HG03039 (cell line): Measurements from ENCODE around the gene ATP1A4.

Source experiments
- ATAC-seq: cut with Tn5 transposase; IDR thresholded peaks from one replicate; pipeline ENCODE4 v1.9.1; 2021; ENCODE audit warnings: mild to moderate bottlenecking, moderate library complexity; ENCODE audit not compliant: unreplicated experiment

The ATP1A4 gene

GRCh38 chr1:160224606-160225005, 73.2 kb downstream of the ATP1A4 start:
- ATAC-seq: no peak

- ATAC-seq: no peak
Measured at GRCh38 chr1:160225345-160225744, 73.9 kb downstream of the ATP1A4 start.

GRCh38 chr1:160226623-160227022, 75.2 kb downstream of the ATP1A4 start:
- no peak for ATAC-seq

- no peak for ATAC-seq
Measured at GRCh38 chr1:160227034-160227433, 75.6 kb downstream of the ATP1A4 start.

DNA sequence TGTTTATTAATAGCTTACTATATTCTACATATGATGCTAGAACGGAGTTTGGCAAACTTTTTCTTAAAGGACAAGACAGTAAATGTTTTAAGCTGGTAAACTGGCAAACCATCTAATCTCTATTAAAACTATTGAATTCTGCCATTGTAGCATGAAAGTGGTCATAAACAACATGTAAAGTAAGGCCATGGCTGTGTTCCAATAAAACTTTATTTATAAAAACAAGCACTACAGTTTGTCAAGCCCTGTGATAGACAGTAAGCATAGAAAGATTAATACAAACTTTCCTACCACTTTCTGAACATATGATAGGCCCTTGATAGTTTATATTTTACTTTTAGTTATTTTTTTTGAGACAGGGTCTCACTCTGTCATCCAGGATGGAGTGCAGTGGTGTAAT, 76.2 kb downstream of the ATP1A4 start:
- ATAC-seq: no peak

GRCh38 chr1:160228431-160228830, 77.0 kb downstream of the ATP1A4 start:
- no peak for ATAC-seq

- no peak for ATAC-seq
Measured at GRCh38 chr1:160232911-160233310, 81.5 kb downstream of the ATP1A4 start.
